HCT116 (cell line): ENCODE measurements around the gene PCSK9. TPM values are rescaled to one million over a fixed set of nuclear protein-coding genes. Genes with fewer than 3 reads are reported as not detected.

ENCODE experiments used
- ATAC-seq: fragments of 200-7000 bp; cut with Tn5 transposase; 2 replicates; pipeline ENCODE4 v1.9.1; 2020; ENCODE audit warnings: mild to moderate bottlenecking, moderate library complexity
- BruUV-seq: library from RNA; stranded (reverse); fragments of 400-500 nt; replicated peaks from 2 replicates; lab custom pipeline; 2021; lab: Mats Ljungman, UMichigan
- CTCF ChIA-PET: fragments of 300-600 bp; sonication (Branson Sonifier 250); formaldehyde crosslinking; loops from one replicate; lab custom pipeline; 2021; ENCODE audit warnings: antibody characterized with exemption; lab: Charles Lee
- POLR2A ChIA-PET: fragments of 300-600, 350-600 bp; sonication (Branson Sonifier 250); formaldehyde crosslinking; loops from one replicate; lab custom pipeline; 2021; ENCODE audit warnings: antibody characterized with exemption; lab: Charles Lee
- RAD21 ChIA-PET, 2 experiments: fragments of 300-600 bp; sonication (Branson Sonifier 250); formaldehyde crosslinking; loops; one replicate each; lab custom pipeline; 2023; ENCODE audit warnings: low total read pairs in 2 of 2; ENCODE audit not compliant: uncharacterized antibody in 2 of 2, unreplicated experiment in 2 of 2, low non-redundant PET in 1 of 2; lab: Charles Lee
- DNase-seq: peaks from one replicate; pipeline ENCODE4 v3.0.0-alpha.2; 2010; ENCODE audit warnings: low read depth, low spot score
- H2AFZ ChIP-seq: fragments of 200-600 bp; shearing (Covaris generic), sonication (generic); 2 replicates; pipeline ENCODE4 v1.6.1; 2017; ENCODE audit warnings: low read depth, mixed run types, mixed read lengths, antibody characterized with exemption, low read length; ENCODE audit not compliant: poor library complexity, severe bottlenecking
- H3K27ac ChIP-seq: 2 replicates; pipeline ENCODE4 v1.5.1; 2012; ENCODE audit warnings: low read depth, low read length
- H3K27me3 ChIP-seq: fragments of 200-600 bp; sonication (generic); 2 replicates; pipeline ENCODE4 v1.6.1; 2016; ENCODE audit warnings: mixed run types, low read length, mixed read lengths; ENCODE audit not compliant: insufficient read depth
- H3K36me3 ChIP-seq, 2 experiments: fragments of 200-500 bp in 1 of 2; fragments of 200-600 bp in 1 of 2; sonication (Bioruptor generic) in 1 of 2; sonication (generic) in 1 of 2; 2 replicates each; pipeline versions ENCODE4 v1.5.1 to v1.6.1; 2014 to 2016; ENCODE audit warnings: low read length in 2 of 2, inconsistent platforms in 1 of 2, mixed read lengths in 1 of 2, mixed run types in 1 of 2; ENCODE audit not compliant: insufficient read depth in 2 of 2, control insufficient read depth in 1 of 2
- H3K4me1 ChIP-seq, 2 experiments: fragments of 200-600 bp in 1 of 2; sonication (generic) in 1 of 2; 2 replicates each; pipeline versions ENCODE4 v1.5.1 to v1.6.1; 2012 to 2017; ENCODE audit warnings: low read length in 2 of 2, inconsistent platforms in 1 of 2, mild to moderate bottlenecking in 1 of 2, mixed read lengths in 1 of 2, mixed run types in 1 of 2, moderate library complexity in 1 of 2; ENCODE audit not compliant: insufficient read depth in 2 of 2, control insufficient read depth in 1 of 2
- H3K4me2 ChIP-seq: fragments of 200-600 bp; sonication (generic); 2 replicates; pipeline ENCODE4 v1.6.1; 2017; ENCODE audit warnings: mixed run types, low read length, mixed read lengths
- H3K4me3 ChIP-seq, 2 experiments: fragments of 200-600 bp in 1 of 2; sonication (generic) in 1 of 2; replicated peaks in 1 of 2; 2 replicates each; pipeline ENCODE4 v1.5.1; 2011 to 2016; ENCODE audit warnings: low read length in 2 of 2, control low read depth in 1 of 2, low read depth in 1 of 2, mild to moderate bottlenecking in 1 of 2, mixed read lengths in 1 of 2, mixed run types in 1 of 2
- H3K79me2 ChIP-seq: fragments of 200-600 bp; sonication (generic); 2 replicates; pipeline ENCODE4 v1.6.1; 2017; ENCODE audit warnings: mild to moderate bottlenecking, mixed run types, low read length, moderate library complexity, mixed read lengths; ENCODE audit not compliant: insufficient read depth
- H3K9ac ChIP-seq: fragments of 200-600 bp; sonication (generic); 2 replicates; pipeline ENCODE4 v1.6.1; 2016; ENCODE audit warnings: low read length, mixed read lengths
- H3K9me2 ChIP-seq: fragments of 200-600 bp; sonication (generic), shearing (Covaris generic); 2 replicates; pipeline ENCODE4 v1.6.1; 2017; ENCODE audit warnings: mixed run types, mild to moderate bottlenecking, moderate library complexity; ENCODE audit not compliant: insufficient read depth
- H3K9me3 ChIP-seq, 2 experiments: fragments of 200-500 bp in 1 of 2; fragments of 200-600 bp in 1 of 2; sonication (Bioruptor generic) in 1 of 2; sonication (generic) in 1 of 2; 2 replicates each; pipeline ENCODE4 v1.6.1; 2014 to 2017; ENCODE audit warnings: low read length in 2 of 2, mixed read lengths in 2 of 2, inconsistent platforms in 1 of 2, low read depth in 1 of 2, mild to moderate bottlenecking in 1 of 2, mixed run types in 1 of 2, moderate library complexity in 1 of 2; ENCODE audit not compliant: control insufficient read depth in 1 of 2, insufficient read depth in 1 of 2
- H4K20me1 ChIP-seq: fragments of 200-600 bp; sonication (generic), shearing (Covaris generic); 2 replicates; pipeline ENCODE4 v1.6.1; 2017; ENCODE audit warnings: mixed run types, mild to moderate bottlenecking, moderate library complexity; ENCODE audit not compliant: insufficient read depth
- CBX3 ChIP-seq: IDR thresholded peaks from 2 replicates; pipeline ENCODE4 v1.6.1; 2012; ENCODE audit warnings: low read depth
- CEBPB ChIP-seq: IDR thresholded peaks from 2 replicates; pipeline ENCODE4 v1.6.1; 2012; ENCODE audit warnings: low read depth
- CTCF ChIP-seq, 3 experiments: fragments of 200-600 bp in 1 of 3; sonication (generic) in 1 of 3; IDR thresholded peaks in 2 of 3; conservative IDR thresholded peaks in 1 of 3; 2 replicates each; pipeline ENCODE4 v1.5.1; 2012 to 2017; ENCODE audit warnings: low read depth in 2 of 3, low read length in 2 of 3, antibody characterized with exemption in 1 of 3, borderline replicate concordance in 1 of 3, control low read depth in 1 of 3, mild to moderate bottlenecking in 1 of 3, mixed read lengths in 1 of 3, mixed run types in 1 of 3, moderate library complexity in 1 of 3; ENCODE audit not compliant: insufficient read depth in 1 of 3
- EGR1 ChIP-seq: IDR thresholded peaks from 2 replicates; pipeline ENCODE4 v1.6.1; 2012; ENCODE audit warnings: low read depth
- ELF1 ChIP-seq: IDR thresholded peaks from 2 replicates; pipeline ENCODE4 v1.6.1; 2012; ENCODE audit warnings: low read depth, borderline replicate concordance
- EZH2 ChIP-seq: fragments of 200-600 bp; sonication (generic); IDR thresholded peaks from 2 replicates; pipeline ENCODE4 v1.6.1; 2017; ENCODE audit warnings: antibody characterized with exemption, mixed run types
- FOSL1 ChIP-seq: IDR thresholded peaks from 2 replicates; pipeline ENCODE4 v1.6.1; 2012; ENCODE audit warnings: low read depth
- JUND ChIP-seq: IDR thresholded peaks from 2 replicates; pipeline ENCODE4 v1.6.1; 2012
- MAX ChIP-seq: IDR thresholded peaks from 2 replicates; pipeline ENCODE4 v1.6.1; 2012
- RAD21 ChIP-seq: IDR thresholded peaks from 2 replicates; pipeline ENCODE4 v1.6.1; 2012; ENCODE audit warnings: low read depth, mild to moderate bottlenecking
- SIN3A ChIP-seq: IDR thresholded peaks from 2 replicates; pipeline ENCODE4 v1.6.1; 2012; ENCODE audit warnings: low read depth
- SP1 ChIP-seq: IDR thresholded peaks from 2 replicates; pipeline ENCODE4 v1.6.1; 2012; ENCODE audit warnings: low read depth
- ZBTB33 ChIP-seq: IDR thresholded peaks from 2 replicates; pipeline ENCODE4 v1.6.1; 2011; ENCODE audit warnings: mild to moderate bottlenecking, low read length, moderate library complexity; ENCODE audit not compliant: insufficient replicate concordance; ENCODE audit errors: extremely low read depth
- ZNF274 ChIP-seq: fragments of 200-500 bp; sonication (Bioruptor generic); IDR thresholded peaks from 2 replicates; pipeline ENCODE4 v1.6.1; 2014; ENCODE audit warnings: mild to moderate bottlenecking, low read depth, low read length, inconsistent platforms
- intact Hi-C: fragments of 100-400 bp; cut with micrococcal nuclease; formaldehyde crosslinking; loops from 2 replicates; pipeline ENCODE4 v1.10.0; 2022
- total RNA-seq: library from RNA; stranded (reverse); gene quantifications from one replicate; pipeline ENCODE4 v1.2.1, GENCODE V29; 2021; ENCODE audit not compliant: unreplicated experiment

PCSK9 gene
- total RNA-seq, 1 experiment from 2014 or later, result 39.6 TPM

GRCh38 chr1:55012661-55013060 is 26.7 kb upstream of the PCSK9 start:
- H3K9me2 ChIP-seq, result no peaks in the 10 kb centered on the region
- peak; percentile 57; the same call in 1 of the 2 replicates for ATAC-seq

GRCh38 chr1:55015123-55015522 is 24.2 kb upstream of the PCSK9 start:
- peaks cover 12% of the 10 kb centered on the region; the same call in 1 of the 2 replicates for H3K27me3 ChIP-seq
- RAD21 ChIA-PET, result no interaction called here

More at GRCh38 chr1:55012661-55013060, 26.7 kb upstream of the PCSK9 start:
- ChIA-PET CTCF (interaction anchor here (1.3 kb wide), 1 partner anchor 9 kb away, joined by 8 read pairs; no protein-coding TSS in a partner anchor), POLR2A (interaction anchor here (0.6 kb wide), 1 partner anchor 64 kb away, joined by 3 read pairs; no protein-coding TSS in a partner anchor), RAD21 (no interaction called here)
- no peak overlapping the region for H3K9ac ChIP-seq
- H4K20me1 ChIP-seq, result no peaks in the 10 kb centered on the region
- no peaks in the 10 kb centered on the region for H3K79me2 ChIP-seq
- H3K9me3 ChIP-seq, result no peaks in the 10 kb centered on the region
- no peak overlapping the region for H2AFZ ChIP-seq
- H3K4me1 ChIP-seq, result peaks cover 0 to 2% of the 10 kb centered on the region in 2 experiments; a peak in 1 of 4 replicates
- peaks cover 12% of the 10 kb centered on the region; the same call in 1 of the 2 replicates for H3K27me3 ChIP-seq
- DNase-seq, result no peak
- H3K36me3 ChIP-seq, result no peaks in the 10 kb centered on the region
- no peak overlapping the region for H3K27ac ChIP-seq
- TF ChIP-seq EGR1, result no peak
- H3K4me3 ChIP-seq, result no peak overlapping the region
- no TSS peak for BruUV-seq
- intact Hi-C loops, result no loop called here
- H3K4me2 ChIP-seq, result no peak overlapping the region

More at GRCh38 chr1:55015123-55015522, 24.2 kb upstream of the PCSK9 start:
- ATAC-seq, result no peak
- no peak overlapping the region for H3K4me3 ChIP-seq
- H3K4me2 ChIP-seq, result no peak overlapping the region
- no peak for DNase-seq
- no peak overlapping the region for H3K9ac ChIP-seq
- no TSS peak for BruUV-seq
- no peak overlapping the region for H2AFZ ChIP-seq
- intact Hi-C loops, result no loop called here
- POLR2A ChIA-PET, result no interaction called here
- H3K27ac ChIP-seq, result no peak overlapping the region
- TF ChIP-seq CBX3 (no peak), SP1 (no peak), EZH2 (no peak), ZNF274 (no peak), ELF1 (no peak), ZBTB33 (no peak), JUND (no peak), MAX (no peak), CTCF (IDR thresholded peaks at IDR 0.05 in 2 of 3, conservative IDR thresholded peaks at IDR 0.05 in 1 of 3; ENCODE audit: borderline replicate concordance in 1 of 3, insufficient read depth in 1 of 3, low read depth in 2 of 3, low read length in 2 of 3) (no peak), SIN3A (no peak), RAD21 (no peak), FOSL1 (no peak), CEBPB (no peak)
- CTCF ChIA-PET, result interaction anchor here (0.6 to 0.8 kb wide), 2 partner anchors 64 to 70 kb away, joined by 3 read pairs; no protein-coding TSS in a partner anchor
- no peaks in the 10 kb centered on the region for H4K20me1 ChIP-seq
- no peaks in the 10 kb centered on the region for H3K79me2 ChIP-seq
- no peaks in the 10 kb centered on the region for H3K9me2 ChIP-seq
- no peaks in the 10 kb centered on the region for H3K36me3 ChIP-seq
- no peaks in the 10 kb centered on the region for H3K4me1 ChIP-seq
- H3K9me3 ChIP-seq, result no peaks in the 10 kb centered on the region
